Upper lobe of left lung (tissue), 4 donors: ENCODE results near the gene CGA.

Experiments used
- CTCF ChIP-seq, 6 experiments: fragments of 450-650 bp in 4 of 6; fragments of 200-600 bp in 2 of 6; sonication (generic) in 2 of 6; IDR thresholded peaks; one replicate each; pipeline ENCODE4 v1.5.1; 2016 to 2019; ENCODE audit warnings: antibody characterized with exemption in 6 of 6
- POLR2A ChIP-seq, 4 donors: fragments of 450-650 bp; IDR thresholded peaks; one replicate each; pipeline ENCODE4 v1.5.1; 2016 to 2017; ENCODE audit warnings: antibody characterized with exemption in 4 of 4, mild to moderate bottlenecking in 2 of 4
- POLR2AphosphoS5 ChIP-seq, 2 donors: sonication (generic); formaldehyde crosslinking; IDR thresholded peaks; one replicate each; pipeline ENCODE4 v1.5.1; 2017; ENCODE audit warnings: antibody characterized with exemption in 2 of 2

- no peak for TF ChIP-seq POLR2AphosphoS5 (IDR thresholded peaks at IDR 0.05)
- no peak for TF ChIP-seq POLR2A (IDR thresholded peaks at IDR 0.05)
- no peak for TF ChIP-seq CTCF (IDR thresholded peaks at IDR 0.05)
Measured at GRCh38 chr6:87093199-87093598, 1.7 kb downstream of the CGA start.
